HEK293 (cell line): Measurements from ENCODE around the gene DCTN1.

ENCODE experiments used
- CTCF ChIA-PET: fragments of 350-600 bp; formaldehyde crosslinking; extraction: SDS; loops from one replicate; lab custom pipeline; 2021; ENCODE audit warnings: antibody characterized with exemption; lab: Yijun Ruan, JAX
- POLR2A ChIA-PET: fragments of 300-600 bp; formaldehyde crosslinking; extraction: SDS; loops from one replicate; lab custom pipeline; 2020; ENCODE audit warnings: antibody characterized with exemption, inconsistent platforms; lab: Yijun Ruan, JAX
- H3K27ac ChIP-seq: fragments of 200-500 bp; sonication (Bioruptor generic); 2 replicates; pipeline ENCODE4 v1.5.1; 2014; ENCODE audit warnings: low read depth, low read length, control low read depth, inconsistent platforms; ENCODE audit errors: extremely low read depth
- H3K36me3 ChIP-seq, 2 experiments: fragments of 200-500 bp in 1 of 2; sonication (Bioruptor generic) in 1 of 2; 1 replicate in 1 of 2; 2 replicates in 1 of 2; pipeline ENCODE4 v1.5.1; 2014 to 2017; ENCODE audit warnings: inconsistent platforms in 2 of 2, low read length in 2 of 2; ENCODE audit not compliant: control insufficient read depth in 2 of 2, insufficient read depth in 1 of 2
- H3K4me1 ChIP-seq: fragments of 200-500 bp; sonication (Bioruptor generic); 2 replicates; pipeline ENCODE4 v1.5.1; 2014; ENCODE audit warnings: mild to moderate bottlenecking, low read length, inconsistent platforms; ENCODE audit not compliant: control insufficient read depth, insufficient read depth
- H3K4me3 ChIP-seq: 2 replicates; pipeline ENCODE4 v1.5.1; 2011; ENCODE audit warnings: low read depth, mild to moderate bottlenecking, control low read depth, low read length, moderate library complexity
- H3K9me3 ChIP-seq: fragments of 200-500 bp; sonication (Bioruptor generic); 2 replicates; pipeline ENCODE4 v1.5.1; 2014; ENCODE audit warnings: low read depth, low read length, inconsistent platforms; ENCODE audit not compliant: control insufficient read depth, insufficient read depth
- ATF2 ChIP-seq: fragments of 450-650 bp; formaldehyde crosslinking; IDR thresholded peaks from 2 replicates; pipeline ENCODE4 v1.5.1; 2016; ENCODE audit warnings: missing biosample characterization, missing genetic modification characterization, low read depth
- BCL11A ChIP-seq: fragments of 450-650 bp; formaldehyde crosslinking; IDR thresholded peaks from 2 replicates; pipeline ENCODE4 v1.5.1; 2016; ENCODE audit warnings: low read depth, missing biosample characterization, missing genetic modification characterization
- GFI1B ChIP-seq: fragments of 450-650 bp; formaldehyde crosslinking; IDR thresholded peaks from 2 replicates; pipeline ENCODE4 v1.5.1; 2016; ENCODE audit warnings: missing biosample characterization, missing genetic modification characterization
- GLIS2 ChIP-seq: fragments of 450-650 bp; formaldehyde crosslinking; IDR thresholded peaks from 2 replicates; pipeline ENCODE4 v1.5.1; 2016; ENCODE audit warnings: missing biosample characterization, missing genetic modification characterization
- HOXC10 ChIP-seq: sonication (generic); formaldehyde crosslinking; IDR thresholded peaks from 2 replicates; pipeline ENCODE4 v1.8.1; 2023; ENCODE audit warnings: mild to moderate bottlenecking, missing genetic modification reagents
- INSM2 ChIP-seq: fragments of 450-650 bp; formaldehyde crosslinking; IDR thresholded peaks from 2 replicates; pipeline ENCODE4 v1.5.1; 2016; ENCODE audit warnings: missing biosample characterization, missing genetic modification characterization
- KLF17 ChIP-seq: fragments of 450-650 bp; formaldehyde crosslinking; IDR thresholded peaks from 2 replicates; pipeline ENCODE4 v1.5.1; 2016; ENCODE audit warnings: missing biosample characterization, missing genetic modification characterization
- OSR2 ChIP-seq: fragments of 450-650 bp; formaldehyde crosslinking; IDR thresholded peaks from 2 replicates; pipeline ENCODE4 v1.5.1; 2016; ENCODE audit warnings: missing biosample characterization, missing genetic modification characterization
- PRDM4 ChIP-seq: fragments of 450-650 bp; formaldehyde crosslinking; IDR thresholded peaks from 2 replicates; pipeline ENCODE4 v1.5.1; 2017; ENCODE audit warnings: missing biosample characterization, missing genetic modification characterization
- REPIN1 ChIP-seq: fragments of 450-650 bp; formaldehyde crosslinking; IDR thresholded peaks from 2 replicates; pipeline ENCODE4 v1.5.1; 2017; ENCODE audit warnings: missing biosample characterization, missing genetic modification characterization, low read depth
- ZEB2 ChIP-seq: fragments of 450-650 bp; formaldehyde crosslinking; IDR thresholded peaks from 2 replicates; pipeline ENCODE4 v1.5.1; 2016; ENCODE audit warnings: missing biosample characterization, missing genetic modification characterization
- ZFP37 ChIP-seq: fragments of 450-650 bp; formaldehyde crosslinking; IDR thresholded peaks from 2 replicates; pipeline ENCODE4 v1.5.1; 2016; ENCODE audit warnings: missing biosample characterization, missing genetic modification characterization
- ZNF19 ChIP-seq: fragments of 450-650 bp; formaldehyde crosslinking; IDR thresholded peaks from 2 replicates; pipeline ENCODE4; 2016; ENCODE audit warnings: missing biosample characterization, missing genetic modification characterization, low read depth
- ZNF26 ChIP-seq: fragments of 450-650 bp; formaldehyde crosslinking; IDR thresholded peaks from 2 replicates; pipeline ENCODE4 v1.5.1; 2016; ENCODE audit warnings: missing biosample characterization, missing genetic modification characterization
- ZNF354C ChIP-seq: fragments of 450-650 bp; formaldehyde crosslinking; IDR thresholded peaks from 2 replicates; pipeline ENCODE4 v1.5.1; 2016; ENCODE audit warnings: missing biosample characterization, missing genetic modification characterization, low read depth, borderline replicate concordance
- ZNF433 ChIP-seq: fragments of 450-650 bp; formaldehyde crosslinking; IDR thresholded peaks from 2 replicates; pipeline ENCODE4 v1.5.1; 2016; ENCODE audit warnings: missing biosample characterization, missing genetic modification characterization, low read depth
- ZNF473 ChIP-seq: fragments of 450-650 bp; formaldehyde crosslinking; IDR thresholded peaks from 2 replicates; pipeline ENCODE4 v1.5.1; 2017; ENCODE audit warnings: missing biosample characterization, missing genetic modification characterization
- ZNF501 ChIP-seq: fragments of 450-650 bp; formaldehyde crosslinking; IDR thresholded peaks from 2 replicates; pipeline ENCODE4 v1.5.1; 2016; ENCODE audit warnings: missing biosample characterization, missing genetic modification characterization
- ZNF514 ChIP-seq: fragments of 450-650 bp; formaldehyde crosslinking; IDR thresholded peaks from 2 replicates; pipeline ENCODE4 v1.5.1; 2016; ENCODE audit warnings: missing biosample characterization, missing genetic modification characterization
- ZNF654 ChIP-seq: fragments of 450-650 bp; formaldehyde crosslinking; IDR thresholded peaks from 2 replicates; pipeline ENCODE4 v1.5.1; 2016; ENCODE audit warnings: low read depth, missing biosample characterization, missing genetic modification characterization
- ZNF658 ChIP-seq: fragments of 450-650 bp; formaldehyde crosslinking; IDR thresholded peaks from 2 replicates; pipeline ENCODE4; 2016; ENCODE audit warnings: missing biosample characterization, missing genetic modification characterization
- ZNF664 ChIP-seq: fragments of 450-650 bp; formaldehyde crosslinking; IDR thresholded peaks from 2 replicates; pipeline ENCODE4 v1.5.1; 2016; ENCODE audit warnings: missing biosample characterization, missing genetic modification characterization
- ZNF701 ChIP-seq: fragments of 450-650 bp; formaldehyde crosslinking; IDR thresholded peaks from 2 replicates; pipeline ENCODE4 v1.5.1; 2016; ENCODE audit warnings: missing biosample characterization, missing genetic modification characterization
- ZNF704 ChIP-seq: fragments of 450-650 bp; formaldehyde crosslinking; IDR thresholded peaks from 2 replicates; pipeline ENCODE4 v1.5.1; 2016; ENCODE audit warnings: missing biosample characterization, missing genetic modification characterization
- ZNF76 ChIP-seq: fragments of 450-650 bp; formaldehyde crosslinking; IDR thresholded peaks from 2 replicates; pipeline ENCODE4; 2016; ENCODE audit warnings: low read depth, missing biosample characterization, missing genetic modification characterization, borderline replicate concordance
- ZNF792 ChIP-seq: fragments of 450-650 bp; formaldehyde crosslinking; IDR thresholded peaks from 2 replicates; pipeline ENCODE4 v1.5.1; 2016; ENCODE audit warnings: missing biosample characterization, missing genetic modification characterization
- ZSCAN16 ChIP-seq: fragments of 450-650 bp; formaldehyde crosslinking; IDR thresholded peaks from 2 replicates; pipeline ENCODE4 v1.5.1; 2016; ENCODE audit warnings: missing biosample characterization, missing genetic modification characterization
- ZSCAN30 ChIP-seq: fragments of 450-650 bp; IDR thresholded peaks from 2 replicates; pipeline ENCODE4 v1.5.1; 2018; ENCODE audit warnings: missing biosample characterization, mild to moderate bottlenecking, missing genetic modification characterization, moderate library complexity

DCTN1 gene

GRCh38 chr2:74425523-74425922, 45.4 kb upstream of the DCTN1 start:
- POLR2A ChIA-PET, result interaction anchor here (3.3 kb wide), 1 partner anchor 15 kb away, joined by 17 read pairs; no protein-coding TSS in a partner anchor

GRCh38 chr2:74424995-74425406, 44.9 kb upstream of the DCTN1 start:
- Histone ChIP-seq H3K36me3 (peaks cover 16 to 63% of the 10 kb centered on the region in 2 experiments; a peak in 2 of 3 replicates), H3K27ac (no peak overlapping the region)
- POLR2A ChIA-PET, result interaction anchor here (1.6 to 3.3 kb wide), 3 partner anchors 15 to 34 kb away, joined by 5 to 17 read pairs (median 8); partner anchors contain the start of gene WBP1
- TF ChIP-seq BCL11A (tag by site-specific recombination) (no peak), HOXC10 (no peak), ZNF658 (tag by site-specific recombination) (no peak), ATF2 (tag by site-specific recombination) (no peak), ZNF501 (tag by site-specific recombination) (no peak), ZNF792 (tag by site-specific recombination) (no peak), GLIS2 (tag by site-specific recombination) (no peak), ZNF26 (tag by site-specific recombination) (no peak), KLF17 (tag by site-specific recombination) (no peak)

More at GRCh38 chr2:74425523-74425922, 45.4 kb upstream of the DCTN1 start:
- no peaks in the 10 kb centered on the region for H3K9me3 ChIP-seq
- TF ChIP-seq ZNF664 (tag by site-specific recombination) (no peak), ZFP37 (tag by site-specific recombination) (no peak), PRDM4 (no peak), OSR2 (no peak), INSM2 (tag by site-specific recombination) (no peak), ZNF654 (tag by site-specific recombination) (no peak), ZNF76 (tag by site-specific recombination) (no peak), REPIN1 (tag by site-specific recombination) (no peak), ZNF701 (tag by site-specific recombination) (no peak), GFI1B (no peak), ZEB2 (tag by site-specific recombination) (no peak), ZSCAN16 (tag by site-specific recombination) (no peak), ZNF354C (tag by site-specific recombination) (no peak), ZSCAN30 (no peak), ZNF473 (no peak), ZNF704 (no peak), ZNF19 (tag by site-specific recombination) (no peak), ZNF433 (tag by site-specific recombination) (no peak), ZNF514 (tag by site-specific recombination) (no peak)
- TF ChIP-seq, all 188 proteins: peak for 0
- Histone ChIP-seq H3K4me1 (no peaks in the 10 kb centered on the region; the same call in 1 of the 2 replicates), H3K36me3 (peaks cover 16 to 69% of the 10 kb centered on the region in 2 experiments; a peak in 2 of 3 replicates), H3K27ac (no peak overlapping the region), H3K4me3 (no peak overlapping the region)
- CTCF ChIA-PET, result interaction anchor here (0.9 kb wide), 1 partner anchor 27 kb away, joined by 3 read pairs; no protein-coding TSS in a partner anchor

More at GRCh38 chr2:74424995-74425406, 44.9 kb upstream of the DCTN1 start:
- H3K4me3 ChIP-seq, result no peak overlapping the region
- H3K9me3 ChIP-seq, result no peaks in the 10 kb centered on the region
- CTCF ChIA-PET, result interaction anchor here (0.9 kb wide), 1 partner anchor 27 kb away, joined by 3 read pairs; no protein-coding TSS in a partner anchor
- H3K4me1 ChIP-seq, result no peaks in the 10 kb centered on the region; the same call in 1 of the 2 replicates
